Fibroblast of skin of right quadriceps (primary cell): ENCODE measurements around the gene OR6N2.

ENCODE experiments used
- DNase-seq: peaks from one replicate; pipeline ENCODE4 v3.0.0-alpha.2; 2013

OR6N2 gene, protein sequence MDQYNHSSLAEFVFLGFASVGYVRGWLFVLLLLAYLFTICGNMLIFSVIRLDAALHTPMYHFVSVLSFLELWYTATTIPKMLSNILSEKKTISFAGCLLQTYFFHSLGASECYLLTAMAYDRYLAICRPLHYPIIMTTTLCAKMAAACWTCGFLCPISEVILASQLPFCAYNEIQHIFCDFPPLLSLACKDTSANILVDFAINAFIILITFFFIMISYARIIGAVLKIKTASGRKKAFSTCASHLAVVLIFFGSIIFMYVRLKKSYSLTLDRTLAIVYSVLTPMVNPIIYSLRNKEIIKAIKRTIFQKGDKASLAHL

DNA sequence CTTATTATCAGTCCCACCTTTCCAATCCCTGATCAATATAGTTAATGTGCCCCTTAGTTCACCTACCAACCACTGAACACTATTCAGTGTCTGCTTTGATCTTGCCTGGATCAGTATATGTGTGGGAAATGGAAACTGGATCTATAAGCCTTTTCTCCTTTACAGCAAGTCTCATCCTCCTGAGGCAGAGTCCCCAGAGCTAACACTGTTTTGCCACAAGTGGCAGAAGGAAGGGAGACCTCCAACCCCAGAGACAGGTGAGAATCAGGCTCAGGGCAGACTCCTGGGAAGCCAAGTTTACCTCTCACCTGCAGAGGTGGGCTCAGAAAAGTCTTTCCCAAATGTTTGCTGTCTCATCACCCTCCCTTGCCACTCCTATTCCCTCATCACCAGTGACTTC, at the start of gene OR6N2:
OR6N2 (minus strand) TSS at position 101 of the 400 bp plus-strand sequence. CDS start 3,569 bp downstream, outside the sequence.
- DNase-seq, result no peak

DNA sequence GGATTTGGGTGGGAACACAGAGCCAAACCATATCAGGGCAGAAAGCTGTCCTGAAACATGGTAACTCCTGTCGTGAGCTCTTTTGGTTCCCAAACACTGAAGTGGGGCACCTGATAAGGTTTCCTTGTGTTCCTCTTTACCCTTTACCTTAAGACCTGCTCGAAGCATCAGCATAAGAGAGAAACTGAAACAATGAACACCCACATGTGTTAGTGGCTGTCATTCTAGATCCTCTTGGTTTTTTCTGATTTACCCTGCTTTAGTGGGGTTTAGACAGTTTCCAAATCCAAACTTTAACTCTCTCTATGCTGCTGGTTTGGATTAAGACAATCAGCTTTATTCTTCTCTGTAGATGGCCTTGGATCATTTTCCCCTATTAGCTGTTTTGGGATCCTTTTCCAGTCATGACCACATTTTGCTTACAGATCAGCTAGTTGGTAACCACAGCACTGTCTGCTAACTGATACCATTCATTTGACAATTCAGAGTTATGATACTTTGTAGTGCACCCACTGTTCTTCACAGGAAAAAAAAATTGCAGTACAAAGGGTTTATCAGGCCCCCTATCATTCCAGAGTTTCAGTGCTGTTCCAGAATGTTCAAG, 49.2 kb upstream of the OR6N2 start:
- DNase-seq, result no peak

DNA sequence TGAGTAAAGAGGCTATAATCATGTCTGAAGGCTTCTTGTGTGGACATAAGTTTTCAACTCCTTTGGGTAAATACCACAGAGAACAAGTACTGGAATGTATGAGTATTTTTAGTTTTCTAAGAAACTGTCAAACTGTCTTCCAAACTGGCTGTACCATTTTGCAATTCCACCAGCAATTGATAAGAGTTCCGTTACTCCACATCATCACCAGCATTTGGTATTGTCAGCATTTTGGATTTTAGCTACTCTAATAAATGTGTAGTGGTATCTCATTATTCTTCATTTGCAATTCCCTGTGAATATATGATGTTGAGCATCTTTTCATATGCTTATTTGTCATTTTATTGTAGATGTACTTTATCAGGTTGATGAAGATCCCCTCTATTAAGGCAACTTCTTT, 40.7 kb upstream of the OR6N2 start:
- DNase-seq, result no peak

DNA sequence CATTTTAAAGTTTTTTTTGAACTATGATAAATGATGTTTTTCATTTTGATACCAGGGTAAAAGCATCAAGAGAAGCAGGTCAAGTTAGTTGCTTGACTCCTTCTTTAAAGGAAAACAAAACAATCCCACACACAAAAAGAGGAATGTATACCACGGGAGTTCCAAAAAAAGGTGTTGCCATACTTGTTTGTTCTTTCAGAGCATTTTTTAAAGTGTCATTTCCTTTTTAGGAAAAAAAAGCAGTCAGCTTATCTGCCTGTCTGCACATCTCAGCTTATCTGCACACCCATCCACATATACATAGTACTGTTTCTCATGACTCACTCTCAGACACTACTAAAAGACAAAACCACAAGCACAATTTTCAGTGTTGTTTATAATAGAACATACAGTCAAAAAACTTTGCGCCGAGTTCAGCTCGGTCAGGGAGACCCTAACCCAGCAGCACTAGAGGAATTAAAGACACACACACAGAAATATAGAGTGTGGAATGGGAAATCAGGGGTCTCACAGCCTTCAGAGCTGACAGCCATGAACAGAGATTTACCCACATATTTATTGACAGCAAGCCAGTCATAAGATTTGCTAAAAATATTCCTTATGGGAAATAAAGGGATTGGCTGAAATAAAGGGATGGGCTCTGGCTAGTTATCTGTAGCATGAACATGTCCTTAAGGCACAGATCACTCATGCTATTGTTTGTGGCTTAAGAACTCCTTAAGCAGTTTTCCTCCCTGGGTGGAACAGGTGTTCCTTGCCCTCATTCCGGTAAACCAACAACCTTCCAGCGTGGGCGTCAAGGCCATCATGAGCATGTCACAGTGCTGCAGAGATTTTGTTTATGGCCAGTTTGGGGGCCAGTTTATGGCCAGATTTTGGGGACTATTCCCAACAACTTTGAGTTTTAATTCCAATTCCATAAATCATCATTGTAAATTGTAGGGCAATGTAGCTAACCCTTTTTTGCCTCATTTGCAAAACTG, 38.7 kb upstream of the OR6N2 start:
- DNase-seq, result no peak

DNA sequence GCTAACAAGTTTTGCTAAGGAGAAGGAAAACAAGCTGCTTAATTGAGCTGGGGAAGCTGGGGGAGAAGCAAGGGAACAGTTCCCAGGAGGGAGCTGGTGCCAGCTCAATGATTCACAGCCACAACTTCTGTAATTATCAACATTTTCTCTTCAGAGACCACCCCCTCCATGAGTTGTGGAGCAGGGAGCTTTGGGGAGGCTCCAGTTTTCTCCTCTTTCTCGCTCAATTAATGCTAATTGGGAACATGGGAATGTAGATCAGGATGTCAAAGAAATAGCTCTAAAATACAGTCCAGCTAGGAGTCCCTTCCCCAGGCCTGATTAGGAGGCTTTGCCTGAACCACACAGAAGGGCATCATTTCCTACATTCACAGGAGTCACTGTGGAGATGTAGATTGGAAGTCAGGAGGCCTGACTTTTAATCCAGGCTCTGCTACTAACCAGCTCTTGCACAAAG, 38.0 kb upstream of the OR6N2 start:
- DNase-seq, result no peak

DNA sequence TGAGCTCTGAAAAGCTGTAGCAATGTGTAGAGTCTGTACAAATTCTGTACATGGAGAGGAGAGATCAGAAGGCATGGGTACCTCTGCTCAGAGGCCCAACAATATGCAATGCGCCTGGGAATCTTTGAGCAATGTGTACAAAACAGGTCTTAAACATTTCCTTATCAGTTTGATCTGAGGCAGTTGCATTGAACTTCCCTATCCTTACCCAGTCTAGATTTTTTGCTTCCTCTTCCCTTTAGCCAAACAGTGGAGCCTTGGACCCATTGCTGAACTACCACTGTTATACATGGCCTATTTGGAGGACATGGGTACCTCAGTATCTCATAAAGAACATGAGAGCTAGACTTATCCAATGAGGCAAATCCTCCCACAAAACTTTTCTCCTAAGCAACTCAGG, 37.6 kb upstream of the OR6N2 start:
- DNase-seq, result no peak

DNA sequence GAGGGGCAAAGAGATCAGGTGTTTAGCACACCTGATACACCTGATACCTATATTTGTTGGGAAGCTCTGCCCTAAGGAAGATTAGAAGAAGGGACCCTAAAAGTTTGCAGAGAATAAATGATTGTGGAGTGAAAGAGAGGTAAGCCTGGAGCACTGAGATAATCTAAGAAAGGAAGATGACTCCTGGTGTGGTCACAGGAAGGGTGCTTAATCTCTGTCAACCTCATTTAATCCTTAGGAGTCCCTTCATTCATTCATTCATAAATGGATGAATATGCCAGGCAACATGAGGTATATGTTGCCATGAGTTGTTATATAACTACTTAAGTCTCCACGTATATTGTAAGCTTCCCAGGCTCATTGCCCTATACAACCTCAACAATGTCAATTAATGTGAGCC, 34.0 kb upstream of the OR6N2 start:
- DNase-seq, result no peak

DNA sequence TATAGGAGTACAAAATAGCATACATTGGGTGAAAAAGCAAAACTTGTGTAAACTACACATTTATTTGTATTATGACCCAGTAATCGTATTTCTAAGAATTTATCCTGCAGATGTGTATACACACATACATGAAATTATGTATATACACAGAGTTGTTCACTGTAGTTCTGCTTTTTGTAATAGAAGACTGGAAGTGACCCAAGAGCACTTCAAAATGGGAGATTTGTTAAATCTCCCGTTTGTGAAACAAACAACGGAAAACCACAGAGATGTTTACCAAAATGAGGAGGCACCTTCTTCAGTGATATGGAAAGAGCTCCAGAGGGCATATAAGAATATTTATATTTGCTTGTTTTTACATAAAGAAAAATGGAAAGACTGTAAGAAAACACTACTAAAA, 32.2 kb upstream of the OR6N2 start:
- DNase-seq, result no peak

DNA sequence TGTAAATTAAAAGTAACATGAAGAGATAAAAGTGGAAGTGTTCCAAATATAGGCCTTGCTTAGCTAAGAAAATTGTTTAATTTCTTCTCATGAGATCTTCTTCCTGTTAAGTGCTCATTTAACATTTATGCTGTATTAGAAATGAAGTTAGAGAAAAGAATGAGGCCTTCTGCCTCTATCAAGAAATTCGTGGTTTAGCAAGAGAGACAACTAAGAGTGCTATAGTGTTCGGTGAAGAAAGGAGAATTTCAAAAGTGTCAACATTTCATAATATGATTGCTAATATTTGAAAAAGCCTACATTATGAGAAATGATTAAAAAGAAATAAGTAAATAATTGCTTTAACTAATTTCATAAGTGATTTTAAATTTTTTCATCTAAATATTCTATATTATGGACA, 31.3 kb upstream of the OR6N2 start:
- no peak for DNase-seq

DNA sequence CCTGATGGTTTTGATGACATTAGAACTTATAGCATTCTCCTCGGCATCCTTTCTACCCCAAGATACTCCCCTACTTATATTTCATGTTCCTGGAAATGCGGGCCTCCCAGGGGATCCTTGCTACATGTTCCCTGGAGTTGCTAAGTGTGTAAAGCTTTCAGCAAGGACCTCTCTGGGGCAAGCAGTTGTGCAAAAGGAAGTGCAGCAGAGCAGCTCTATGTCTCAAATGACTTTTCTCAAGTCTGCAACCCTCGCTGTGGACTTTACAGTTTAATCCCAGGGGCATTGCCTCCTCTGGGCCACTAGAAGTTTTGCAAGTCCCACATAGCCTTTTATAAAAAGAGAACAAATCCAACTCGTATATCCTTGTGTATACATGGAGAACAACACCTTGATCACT, 29.3 kb upstream of the OR6N2 start:
- DNase-seq, result no peak

DNA sequence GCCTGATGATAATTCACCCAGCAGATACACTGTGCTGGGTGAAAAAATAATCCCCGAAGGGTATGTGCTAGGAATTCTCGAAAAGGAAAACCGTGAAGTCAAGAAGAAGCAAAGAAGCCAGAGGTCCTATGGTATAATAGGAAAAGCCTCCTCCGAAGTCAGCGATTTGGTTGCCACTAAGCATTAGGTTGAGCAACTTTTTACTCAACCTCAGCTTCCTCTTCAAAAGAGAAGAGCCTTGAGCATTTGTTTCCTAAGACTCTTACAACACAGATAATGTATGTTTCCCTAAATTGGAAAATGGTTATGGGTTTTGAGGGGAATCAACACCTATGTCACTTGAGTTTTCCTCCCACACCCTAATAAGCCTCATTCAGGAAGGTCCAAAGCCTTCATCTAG, 28.9 kb upstream of the OR6N2 start:
- no peak for DNase-seq

DNA sequence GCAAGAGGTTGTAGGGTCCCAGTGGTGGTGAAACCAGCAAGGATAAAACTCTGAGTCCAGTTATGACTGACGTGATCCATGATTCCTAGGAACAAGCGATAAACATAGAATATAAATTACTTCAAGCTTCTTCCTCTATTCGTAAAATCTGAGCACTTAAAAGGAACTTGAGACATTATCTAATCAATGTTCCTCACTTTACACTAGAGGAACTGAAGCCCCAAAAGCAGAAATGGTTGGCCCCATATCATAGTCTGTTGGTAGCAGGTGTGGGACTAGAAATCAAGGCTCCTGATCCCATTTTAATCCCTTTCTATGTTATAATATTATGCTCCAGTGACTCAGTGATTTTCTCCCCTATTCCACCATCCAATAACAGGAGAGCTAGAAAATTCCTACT, 28.3 kb upstream of the OR6N2 start:
- no peak for DNase-seq

DNA sequence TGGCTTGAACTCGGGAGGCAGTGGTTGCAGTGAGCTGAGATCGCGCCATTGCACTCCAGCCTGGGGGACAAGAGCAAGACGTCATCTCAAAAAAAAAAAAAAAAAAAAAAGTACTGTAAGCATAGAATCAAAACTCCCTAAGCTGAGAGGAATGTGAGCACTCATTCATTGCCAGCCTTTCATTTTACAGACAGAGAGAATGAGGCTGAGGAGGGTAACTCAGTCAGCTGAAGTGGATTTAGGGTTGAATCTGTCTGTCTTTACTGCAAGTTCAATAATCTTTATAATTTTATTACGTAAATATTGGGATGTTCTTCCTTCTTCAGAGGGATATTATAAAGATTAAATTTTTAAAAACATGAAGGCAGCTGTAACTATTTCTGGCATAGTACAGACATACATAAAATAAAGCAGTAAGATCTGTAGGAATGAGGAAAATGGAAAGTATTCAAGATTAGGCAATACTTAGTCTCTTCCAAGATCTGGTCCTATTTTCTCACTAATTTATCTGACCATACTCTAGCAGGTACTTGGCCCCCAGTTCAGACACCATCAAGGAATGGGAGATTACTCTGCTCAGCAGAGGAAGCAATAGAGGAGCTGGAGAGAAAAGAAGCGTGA, 26.0 kb upstream of the OR6N2 start:
- DNase-seq, result no peak

DNA sequence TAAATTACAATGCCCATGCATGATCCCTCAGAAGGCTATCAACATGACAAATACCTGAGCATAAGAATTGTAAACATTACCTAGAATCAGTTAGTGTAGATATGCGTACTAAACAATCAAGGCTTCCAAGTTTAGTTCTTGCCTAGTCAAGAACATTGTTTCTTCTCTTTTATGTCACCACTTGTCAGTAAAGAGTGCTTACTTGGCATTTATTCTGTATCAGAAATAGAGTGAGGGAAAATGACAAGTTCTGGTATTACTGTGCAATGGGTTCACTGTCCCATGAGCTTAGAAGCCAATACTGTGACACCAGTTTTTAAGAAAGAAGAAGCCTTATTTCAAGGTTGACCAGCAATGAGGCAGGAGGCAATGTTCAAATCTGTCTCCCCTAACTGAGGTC, 22.7 kb upstream of the OR6N2 start:
- no peak for DNase-seq

DNA sequence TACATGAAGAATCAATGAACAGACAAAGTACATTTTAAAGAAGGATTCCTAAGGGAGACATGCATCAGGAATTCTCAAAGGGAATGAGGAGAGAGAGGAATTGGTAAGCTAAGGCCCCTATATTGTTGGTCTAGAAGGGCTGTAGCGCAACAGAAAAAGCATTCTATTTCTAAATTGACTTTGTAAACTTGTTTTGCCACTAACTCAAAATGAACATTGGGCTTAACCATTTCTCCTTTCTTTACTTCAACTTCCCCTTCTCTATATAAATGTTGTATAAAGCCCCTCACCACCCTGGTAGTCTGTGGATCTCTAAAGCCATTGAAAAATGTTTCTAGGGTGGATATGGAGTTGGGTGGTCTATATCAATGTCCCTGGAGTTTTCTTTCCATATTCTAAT, 20.4 kb upstream of the OR6N2 start:
- no peak for DNase-seq

DNA sequence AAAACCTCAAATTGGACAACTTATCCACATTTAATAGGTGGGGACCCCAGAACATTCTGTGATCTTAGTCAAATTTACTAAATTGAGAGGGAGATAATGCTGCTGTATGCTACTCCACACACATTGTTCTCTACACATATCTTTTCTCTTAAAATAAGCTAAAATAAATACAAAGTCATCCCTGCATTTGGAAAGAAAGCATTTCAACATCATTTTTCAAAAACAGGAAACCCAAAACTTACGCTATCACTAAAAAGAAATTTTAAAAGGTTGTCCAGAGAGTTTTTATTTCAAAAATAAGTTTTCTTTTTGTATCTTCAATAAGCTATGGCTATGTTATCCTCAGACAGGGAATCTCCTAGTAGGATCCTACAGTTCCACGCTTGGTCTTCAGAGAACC, 19.5 kb upstream of the OR6N2 start:
- no peak for DNase-seq

DNA sequence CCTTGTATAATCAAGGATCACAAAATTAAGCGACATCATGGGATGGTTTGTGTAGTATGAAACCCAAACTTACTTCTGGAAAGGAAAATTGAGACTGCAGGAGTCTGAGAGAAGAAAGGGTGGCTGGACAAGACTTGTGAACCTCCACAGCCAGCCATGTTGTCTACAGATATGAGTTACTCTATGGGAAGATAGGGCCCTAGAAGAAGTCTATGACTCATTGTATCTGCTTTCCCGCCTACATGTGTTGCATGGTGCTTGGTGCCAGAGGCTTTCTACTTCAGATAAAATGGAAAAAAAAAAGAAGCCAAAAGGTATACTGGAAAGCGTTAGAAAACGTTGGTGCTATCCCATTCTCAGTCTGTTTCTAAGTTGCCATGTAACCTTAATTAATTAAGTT, 18.7 kb upstream of the OR6N2 start:
- no peak for DNase-seq

DNA sequence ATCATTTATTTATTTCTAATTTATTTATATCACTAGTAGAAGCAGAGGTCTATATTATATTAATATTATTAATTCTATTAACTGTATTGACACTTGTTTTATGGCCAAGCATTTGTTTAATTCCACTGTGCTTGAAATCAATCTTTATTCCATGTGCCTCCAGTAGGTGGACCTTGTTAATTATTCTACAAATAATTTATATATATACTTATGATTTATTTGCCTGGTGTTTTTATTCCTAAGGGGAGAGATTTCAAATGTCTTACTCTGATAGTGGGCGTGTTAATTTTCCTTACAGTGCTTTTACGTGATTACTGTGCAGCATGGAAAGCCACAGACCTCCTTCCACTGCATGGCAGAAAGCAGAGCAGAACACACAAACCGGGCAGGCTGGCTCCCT, 17.5 kb upstream of the OR6N2 start:
- no peak for DNase-seq

DNA sequence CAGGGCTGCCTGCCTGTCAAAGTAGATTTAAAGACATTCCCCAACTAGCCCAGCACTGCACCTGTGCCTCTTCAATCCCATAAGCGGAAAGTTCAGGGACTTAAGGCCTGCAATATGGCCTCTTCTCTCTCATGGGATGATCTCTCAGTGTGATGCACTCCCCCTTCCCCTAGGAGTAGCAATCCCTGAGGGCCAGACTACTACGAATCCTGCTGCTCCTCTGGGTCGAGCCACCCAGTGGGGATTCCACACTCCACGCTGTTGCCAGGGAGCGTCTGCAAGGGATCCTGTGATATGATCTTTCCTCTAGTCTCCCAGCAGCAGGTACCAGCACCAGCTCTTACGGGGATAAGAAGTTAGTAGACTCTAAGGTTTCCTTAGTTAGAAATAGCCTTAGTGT, 13.2 kb upstream of the OR6N2 start:
- DNase-seq, result no peak

DNA sequence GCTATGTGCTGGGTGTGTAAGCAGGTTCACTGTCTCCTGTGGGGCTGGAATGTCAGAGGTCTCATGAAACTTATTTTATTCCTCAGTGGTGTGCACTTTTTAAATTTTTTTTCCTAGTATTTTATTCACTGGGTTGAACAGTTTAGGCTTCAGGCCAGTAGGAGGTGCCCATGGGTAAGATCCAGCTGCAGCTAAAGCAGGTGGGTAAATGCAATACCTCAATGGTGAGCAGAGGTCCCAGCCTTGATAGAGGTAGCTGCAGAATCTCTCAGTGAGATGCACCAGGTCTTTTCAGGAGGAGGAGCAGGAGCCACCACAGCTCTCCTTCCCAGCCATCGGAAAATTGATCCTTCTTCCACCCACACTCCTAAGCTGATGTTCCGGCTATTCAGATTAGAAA, 12.6 kb upstream of the OR6N2 start:
- no peak for DNase-seq

DNA sequence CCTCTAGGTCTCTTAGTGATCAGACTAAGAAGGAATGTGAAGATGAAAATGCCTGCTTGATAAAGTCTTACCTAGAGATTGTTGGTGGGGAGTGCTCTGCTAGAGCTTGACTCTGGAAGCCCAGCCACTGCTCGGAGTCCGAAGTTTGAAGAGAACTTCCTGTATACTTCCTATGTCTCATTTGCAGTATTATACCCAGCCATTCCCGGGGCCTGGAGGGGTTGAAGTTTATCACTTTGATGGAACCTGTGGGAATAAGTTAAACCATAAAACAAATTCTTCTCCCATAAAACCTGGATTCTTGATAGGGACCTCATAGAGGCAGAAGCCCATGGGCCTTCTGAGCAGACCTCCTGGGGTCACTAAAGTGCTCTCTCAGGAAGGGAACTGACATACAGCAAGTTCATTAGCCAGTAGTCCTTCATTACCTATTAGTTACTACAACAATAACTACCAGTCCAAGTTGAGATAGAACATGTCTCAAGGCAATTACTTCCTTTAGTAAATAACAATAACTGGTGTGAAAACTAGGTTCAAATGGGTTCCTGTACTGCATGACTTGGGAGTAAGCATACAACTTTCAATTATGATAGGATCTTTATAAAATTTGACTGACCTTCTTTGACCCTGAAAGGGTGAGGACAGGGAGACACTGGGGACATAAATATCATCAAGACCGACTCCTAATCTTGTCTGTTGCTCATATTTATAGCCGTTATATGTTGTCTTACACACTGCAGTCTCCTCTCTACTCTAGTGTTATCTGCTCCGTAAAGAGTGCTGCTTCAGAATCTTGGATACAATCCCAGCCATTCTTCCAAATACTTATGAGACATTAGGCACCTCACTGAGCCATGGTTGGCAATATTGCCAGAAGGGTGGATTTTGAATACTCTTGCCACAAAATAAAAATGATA, 8.8 kb downstream of the OR6N2 start, which contains the start of gene OR6N1:
OR6N1 (minus strand) TSS at position 246 of the 917 bp plus-strand sequence. CDS start 5,513 bp downstream, outside the sequence.
- no peak for DNase-seq

DNA sequence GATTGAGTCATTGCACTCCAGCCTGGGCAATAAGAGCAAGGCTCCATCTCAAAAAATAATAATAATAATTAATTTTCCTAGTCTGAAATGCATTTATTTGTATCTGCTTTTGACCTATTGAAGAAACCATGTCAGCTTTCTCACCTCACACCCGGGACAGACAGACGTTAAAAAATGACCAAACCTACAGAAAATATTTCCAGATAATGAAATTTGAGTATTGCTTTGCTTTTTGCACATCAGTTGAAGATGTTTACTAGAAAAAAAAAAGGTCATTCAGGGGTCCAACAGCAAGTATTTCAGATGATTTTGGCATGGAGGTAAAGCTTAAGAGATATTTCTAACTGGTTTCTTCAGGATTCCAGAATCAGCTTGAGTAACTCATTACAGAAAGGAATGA, 26.6 kb downstream of the OR6N2 start, which contains the start of gene OR6K6:
OR6K6 (plus strand) TSS at position 301 of the 400 bp plus-strand sequence. CDS start 168 bp downstream, outside the sequence.
- no peak for DNase-seq
